ENCODE data around the gene ASCC1. TPM values are rescaled to one million over a fixed set of nuclear protein-coding genes. Genes with fewer than 3 reads are reported as not detected.
"Not testable (repeated sequence)": the region's sequence is repeated elsewhere in the genome, so short reads cannot be mapped to it uniquely, and the experiment has no call there.

Gene ASCC1
- total RNA-seq, 1 experiment from 2014 or later, result 28.0 TPM

DNA sequence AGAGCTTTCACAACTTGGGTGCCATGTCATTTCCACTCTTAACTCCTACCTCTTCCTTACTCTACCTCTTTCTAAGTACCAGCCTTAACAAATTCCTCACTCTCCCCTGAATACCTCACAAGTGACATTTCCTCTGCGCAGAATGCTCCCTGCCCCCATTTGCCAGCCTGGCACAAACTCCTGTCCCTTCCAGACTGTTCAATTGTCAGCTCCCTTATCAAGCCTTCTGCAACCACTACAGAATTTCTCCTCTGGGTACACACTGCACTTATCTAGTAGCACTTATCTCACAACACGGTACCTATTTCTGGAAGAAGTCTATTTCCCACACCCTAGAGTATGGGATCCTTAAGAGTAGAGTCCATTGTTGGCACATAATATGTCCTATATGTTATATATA is 39.4 kb downstream of the ASCC1 start:
- H3K4me3 ChIP-seq (ENCODE audit: insufficient read depth, low read depth, low read length), result no peak overlapping the region
- no peaks in the 10 kb centered on the region for H3K27me3 ChIP-seq (ENCODE audit: control insufficient read depth, insufficient read depth, low read length)
- DNase-seq, result no peak
- H3K36me3 ChIP-seq (replicated peaks; ENCODE audit: control insufficient read depth, insufficient read depth, low read length), result no peaks in the 10 kb centered on the region

- H3K4me3 ChIP-seq (ENCODE audit: insufficient read depth, low read depth, low read length), result no peak overlapping the region
- no peaks in the 10 kb centered on the region for H3K36me3 ChIP-seq (replicated peaks; ENCODE audit: control insufficient read depth, insufficient read depth, low read length)
- no peaks in the 10 kb centered on the region for H3K27me3 ChIP-seq (ENCODE audit: control insufficient read depth, insufficient read depth, low read length)
- DNase-seq, result no peak
These were observed 40.9 kb downstream of the ASCC1 start for GRCh38 chr10:72175149-72175548.

DNA sequence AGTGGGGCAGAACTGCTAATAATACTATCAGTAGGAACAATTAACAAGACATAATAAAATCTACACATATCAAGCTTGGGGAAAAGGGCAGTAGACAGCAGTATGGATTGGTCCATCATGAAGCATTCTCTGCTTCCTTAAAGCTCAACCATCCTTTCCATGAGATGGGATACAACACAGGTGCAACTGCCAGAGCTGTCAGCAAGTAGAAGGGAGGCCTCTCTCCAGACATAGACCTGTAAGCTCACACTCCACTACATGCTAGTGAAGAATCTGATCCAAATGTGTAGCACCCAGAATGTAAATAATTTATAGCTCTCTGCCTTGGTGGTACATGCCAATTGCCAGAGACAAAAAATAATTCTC is 41.8 kb downstream of the ASCC1 start:
- DNase-seq, result no peak
- H3K4me3 ChIP-seq (ENCODE audit: insufficient read depth, low read depth, low read length), result no peak overlapping the region
- H3K27me3 ChIP-seq (ENCODE audit: control insufficient read depth, insufficient read depth, low read length), result no peaks in the 10 kb centered on the region
- H3K36me3 ChIP-seq (replicated peaks; ENCODE audit: control insufficient read depth, insufficient read depth, low read length), result no peaks in the 10 kb centered on the region

GRCh38 chr10:72173619-72174296 is 42.3 kb downstream of the ASCC1 start:
- H3K36me3 ChIP-seq (replicated peaks; ENCODE audit: control insufficient read depth, insufficient read depth, low read length), result no peaks in the 10 kb centered on the region
- no peaks in the 10 kb centered on the region for H3K27me3 ChIP-seq (ENCODE audit: control insufficient read depth, insufficient read depth, low read length)
- no peak overlapping the region for H3K4me3 ChIP-seq (ENCODE audit: insufficient read depth, low read depth, low read length)
- DNase-seq, result no peak

GRCh38 chr10:72173262-72173618 is 42.8 kb downstream of the ASCC1 start:
- Histone ChIP-seq H3K36me3 (replicated peaks; ENCODE audit: control insufficient read depth, insufficient read depth, low read length) (no peaks in the 10 kb centered on the region), H3K27me3 (ENCODE audit: control insufficient read depth, insufficient read depth, low read length) (no peaks in the 10 kb centered on the region), H3K4me3 (ENCODE audit: insufficient read depth, low read depth, low read length) (no peak overlapping the region)
- DNase-seq, result no peak

DNA sequence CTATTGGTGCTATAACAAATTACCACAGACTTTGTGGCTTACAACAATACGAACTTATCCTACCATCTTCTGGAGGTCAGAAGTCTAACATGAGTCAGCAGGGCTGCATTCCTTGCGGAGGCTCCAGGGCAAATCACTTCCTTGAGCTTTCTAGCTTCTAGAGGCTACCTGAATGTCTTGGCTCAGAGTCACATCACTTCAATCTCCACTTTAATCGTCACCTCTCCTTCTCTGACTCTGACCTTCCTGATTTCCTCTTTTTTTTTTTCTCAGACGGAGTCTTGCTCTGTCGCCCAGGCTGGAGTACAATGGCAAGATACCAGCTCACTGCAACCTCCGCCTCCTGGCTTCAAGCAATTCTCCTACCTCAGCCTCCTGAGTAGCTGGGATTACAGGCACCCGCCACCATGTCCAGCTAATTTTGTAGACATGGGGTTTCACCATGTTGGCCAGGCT is 44.9 kb downstream of the ASCC1 start:
- no peak for DNase-seq
- Histone ChIP-seq H3K36me3 (replicated peaks; ENCODE audit: control insufficient read depth, insufficient read depth, low read length) (no peaks in the 10 kb centered on the region), H3K4me3 (ENCODE audit: insufficient read depth, low read depth, low read length) (no peak overlapping the region), H3K27me3 (ENCODE audit: control insufficient read depth, insufficient read depth, low read length) (no peaks in the 10 kb centered on the region)

DNA sequence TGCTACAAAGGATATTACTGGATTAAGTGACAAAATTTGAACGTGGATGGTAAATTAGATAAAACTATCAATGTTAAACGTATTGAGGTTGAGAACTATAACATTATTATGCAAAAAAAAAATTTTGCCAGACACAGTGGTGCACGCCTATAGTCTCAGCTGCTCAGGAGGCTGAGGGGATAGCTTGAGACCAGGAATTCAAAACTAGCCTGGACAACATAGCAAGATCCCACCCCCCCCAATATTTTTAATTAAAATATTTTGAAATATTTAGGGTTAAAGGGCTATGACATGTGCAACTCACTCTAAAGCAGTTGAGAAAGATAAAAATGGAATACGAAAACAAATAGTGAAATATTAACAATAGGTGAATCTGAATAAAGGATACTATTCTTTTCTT is 45.3 kb downstream of the ASCC1 start:
- DNase-seq, result no peak
- no peak overlapping the region for H3K4me3 ChIP-seq (ENCODE audit: insufficient read depth, low read depth, low read length)
- no peaks in the 10 kb centered on the region for H3K27me3 ChIP-seq (ENCODE audit: control insufficient read depth, insufficient read depth, low read length)
- H3K36me3 ChIP-seq (replicated peaks; ENCODE audit: control insufficient read depth, insufficient read depth, low read length), result no peaks in the 10 kb centered on the region

DNA sequence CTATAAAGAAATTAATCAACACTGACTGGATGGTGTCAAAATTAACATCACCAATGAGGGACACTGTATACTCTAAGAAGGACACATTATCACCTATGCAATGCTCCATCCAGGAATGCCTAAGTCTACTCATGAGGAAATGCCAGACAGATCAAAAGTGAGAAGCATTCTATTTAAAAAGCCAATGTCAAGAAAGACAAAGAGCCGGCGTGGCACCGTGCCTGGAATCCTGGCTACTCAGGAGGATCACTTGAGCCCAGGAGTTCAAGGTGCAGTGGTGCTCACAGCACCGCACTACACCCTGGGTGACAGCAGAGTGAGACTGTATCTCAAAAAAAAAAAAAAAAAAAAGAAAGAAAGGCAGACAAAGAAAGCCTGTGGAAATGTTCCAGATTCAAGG is 45.8 kb downstream of the ASCC1 start:
- Histone ChIP-seq H3K36me3 (replicated peaks; ENCODE audit: control insufficient read depth, insufficient read depth, low read length) (no peaks in the 10 kb centered on the region), H3K27me3 (ENCODE audit: control insufficient read depth, insufficient read depth, low read length) (no peaks in the 10 kb centered on the region), H3K4me3 (ENCODE audit: insufficient read depth, low read depth, low read length) (no peak overlapping the region)
- DNase-seq, result no peak

- Histone ChIP-seq H3K27me3 (ENCODE audit: control insufficient read depth, insufficient read depth, low read length) (no peaks in the 10 kb centered on the region), H3K36me3 (replicated peaks; ENCODE audit: control insufficient read depth, insufficient read depth, low read length) (no peaks in the 10 kb centered on the region), H3K4me3 (ENCODE audit: insufficient read depth, low read depth, low read length) (no peak overlapping the region)
- DNase-seq, result no peak
These were observed 49.0 kb downstream of the ASCC1 start for GRCh38 chr10:72167118-72167517.

- DNase-seq, result no peak
- Histone ChIP-seq H3K4me3 (ENCODE audit: insufficient read depth, low read depth, low read length) (no peak overlapping the region), H3K36me3 (replicated peaks; ENCODE audit: control insufficient read depth, insufficient read depth, low read length) (no peaks in the 10 kb centered on the region), H3K27me3 (ENCODE audit: control insufficient read depth, insufficient read depth, low read length) (no peaks in the 10 kb centered on the region)
These were observed 51.5 kb downstream of the ASCC1 start for GRCh38 chr10:72164617-72165016.

- Histone ChIP-seq H3K27me3 (ENCODE audit: control insufficient read depth, insufficient read depth, low read length) (no peaks in the 10 kb centered on the region), H3K4me3 (ENCODE audit: insufficient read depth, low read depth, low read length) (no peak overlapping the region), H3K36me3 (replicated peaks; ENCODE audit: control insufficient read depth, insufficient read depth, low read length) (no peaks in the 10 kb centered on the region)
- no peak for DNase-seq
These were observed 53.1 kb downstream of the ASCC1 start for GRCh38 chr10:72162978-72163377.

DNA sequence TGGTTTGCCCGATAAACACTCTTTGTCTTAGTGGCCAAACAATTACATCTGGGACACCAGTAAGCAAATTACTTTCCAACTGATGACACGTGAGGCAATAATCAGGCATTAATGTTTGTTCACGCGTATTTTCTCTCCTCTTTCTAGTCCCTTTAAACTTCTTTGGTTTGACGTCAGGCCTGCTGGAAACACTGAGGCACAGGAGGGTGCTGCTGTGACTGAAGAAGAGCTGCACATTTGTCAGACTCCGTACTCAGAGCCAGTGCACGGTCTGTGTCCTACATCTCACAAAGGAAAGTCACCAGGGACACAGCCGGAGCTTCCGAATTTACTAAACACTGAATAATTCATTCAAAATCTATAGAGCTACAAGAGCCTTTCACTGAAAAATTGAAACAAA is 57.9 kb downstream of the ASCC1 start:
- Histone ChIP-seq H3K27me3 (ENCODE audit: control insufficient read depth, insufficient read depth, low read length) (no peaks in the 10 kb centered on the region), H3K4me3 (ENCODE audit: insufficient read depth, low read depth, low read length) (no peak overlapping the region), H3K36me3 (replicated peaks; ENCODE audit: control insufficient read depth, insufficient read depth, low read length) (no peaks in the 10 kb centered on the region)
- DNase-seq, result no peak

- Histone ChIP-seq H3K4me3 (ENCODE audit: insufficient read depth, low read depth, low read length) (no peak overlapping the region), H3K27me3 (ENCODE audit: control insufficient read depth, insufficient read depth, low read length) (no peaks in the 10 kb centered on the region), H3K36me3 (replicated peaks; ENCODE audit: control insufficient read depth, insufficient read depth, low read length) (no peaks in the 10 kb centered on the region)
- DNase-seq, result no peak
These were observed 59.9 kb downstream of the ASCC1 start for GRCh38 chr10:72156223-72156622.

DNA sequence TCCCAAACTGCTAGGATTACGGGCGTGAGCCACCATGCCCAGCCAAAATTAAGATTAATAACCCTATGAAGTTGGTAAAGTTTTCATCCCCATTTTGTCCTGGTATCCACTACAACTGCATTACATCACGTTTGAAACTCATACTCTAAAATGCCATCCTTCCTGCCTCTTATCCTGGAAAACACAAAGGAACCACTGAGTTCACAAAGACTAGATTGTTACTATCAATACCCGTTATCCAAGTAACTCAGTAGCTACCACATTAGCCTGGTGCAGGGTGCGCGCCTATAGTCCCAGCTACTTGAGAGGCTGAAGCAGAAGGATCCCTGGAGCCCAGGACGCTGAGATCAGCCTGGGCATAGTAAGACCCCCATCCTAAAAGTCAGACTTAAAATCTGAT is 63.8 kb downstream of the ASCC1 start:
- no peaks in the 10 kb centered on the region for H3K27me3 ChIP-seq (ENCODE audit: control insufficient read depth, insufficient read depth, low read length)
- H3K36me3 ChIP-seq (replicated peaks; ENCODE audit: control insufficient read depth, insufficient read depth, low read length), result no peaks in the 10 kb centered on the region
- H3K4me3 ChIP-seq (ENCODE audit: insufficient read depth, low read depth, low read length), result no peak overlapping the region
- no peak for DNase-seq

DNA sequence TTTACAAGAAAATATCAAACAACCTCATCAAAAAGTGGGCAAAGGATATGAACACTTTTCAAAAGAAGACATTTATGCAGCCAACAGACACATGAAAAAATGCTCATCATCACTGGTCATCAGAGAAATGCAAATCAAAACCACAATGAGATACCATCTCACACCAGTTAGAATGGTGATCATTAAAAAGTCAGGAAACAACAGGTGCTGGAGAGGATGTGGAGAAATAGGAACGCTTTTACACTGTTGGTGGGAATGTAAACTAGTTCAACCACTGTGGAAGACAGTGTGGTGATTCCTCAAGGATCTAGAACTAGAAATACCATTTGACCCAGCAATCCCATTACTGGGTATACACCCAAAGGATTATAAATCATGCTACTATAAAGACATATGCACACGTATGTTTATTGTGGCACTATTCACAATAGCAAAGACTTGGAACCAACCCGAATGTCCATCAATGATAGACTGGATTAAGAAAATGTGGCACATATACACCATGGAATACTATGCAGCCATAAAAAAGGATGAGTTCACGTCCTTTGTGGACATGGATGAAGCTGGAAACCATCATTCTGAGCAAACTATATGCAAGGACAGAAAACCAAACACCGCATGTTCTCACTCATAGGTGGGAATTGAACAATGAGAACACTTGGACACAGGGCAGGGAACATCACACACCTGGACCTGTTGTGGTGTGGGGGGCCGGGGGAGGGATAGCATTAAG is 65.2 kb downstream of the ASCC1 start:
- not testable (repeated sequence) for H3K4me3 ChIP-seq (ENCODE audit: insufficient read depth, low read depth, low read length); H3K36me3 ChIP-seq (replicated peaks; ENCODE audit: control insufficient read depth, insufficient read depth, low read length); H3K27me3 ChIP-seq (ENCODE audit: control insufficient read depth, insufficient read depth, low read length); DNase-seq

GRCh38 chr10:72147324-72147584 is 68.8 kb downstream of the ASCC1 start:
- not testable (repeated sequence) for DNase-seq; H3K27me3 ChIP-seq (ENCODE audit: control insufficient read depth, insufficient read depth, low read length); H3K4me3 ChIP-seq (ENCODE audit: insufficient read depth, low read depth, low read length); H3K36me3 ChIP-seq (replicated peaks; ENCODE audit: control insufficient read depth, insufficient read depth, low read length)

Data from H7 (cell line).